GM23338 (cell line): ENCODE data around the gene CERS3. TPM values are rescaled to one million over a fixed set of nuclear protein-coding genes. Genes with fewer than 3 reads are reported as not detected.

Source experiments
- ATAC-seq: fragments of 200-7000 bp; cut with Tn5 transposase; 3 replicates; pipeline ENCODE4 v1.9.1; 2020
- DNase-seq: peaks from one replicate; pipeline ENCODE4 v3.0.0-alpha.2; 2015; ENCODE audit warnings: low spot score
- H2AFZ ChIP-seq: fragments of 200-600 bp; sonication (generic); 2 replicates; pipeline ENCODE4 v1.8.0; 2016; ENCODE audit warnings: antibody characterized with exemption, mild to moderate bottlenecking, moderate library complexity
- H3F3A ChIP-seq: fragments of 200-600 bp; sonication (generic); replicated peaks from 2 replicates; pipeline ENCODE4 v1.8.0; 2017; ENCODE audit warnings: antibody characterized with exemption, mixed run types, low read depth
- H3K27ac ChIP-seq: fragments of 200-600 bp; sonication (generic); 2 replicates; pipeline ENCODE4 v1.6.1; 2016; ENCODE audit warnings: low read depth
- H3K27me3 ChIP-seq: fragments of 200-600 bp; sonication (generic); 2 replicates; pipeline ENCODE4 v1.8.0; 2016; ENCODE audit warnings: mild to moderate bottlenecking, mixed run types, moderate library complexity; ENCODE audit not compliant: insufficient read depth
- H3K36me3 ChIP-seq: fragments of 200-600 bp; sonication (generic); 2 replicates; pipeline ENCODE4 v1.8.0; 2016; ENCODE audit warnings: mild to moderate bottlenecking; ENCODE audit not compliant: insufficient read depth
- H3K4me1 ChIP-seq: fragments of 200-600 bp; sonication (generic); 2 replicates; pipeline ENCODE4 v1.8.0; 2016; ENCODE audit warnings: mild to moderate bottlenecking, moderate library complexity; ENCODE audit not compliant: insufficient read depth
- H3K4me2 ChIP-seq: fragments of 200-600 bp; sonication (generic); 2 replicates; pipeline ENCODE4 v1.7.1; 2017; ENCODE audit warnings: mixed run types
- H3K4me3 ChIP-seq: fragments of 200-600 bp; sonication (generic); 2 replicates; pipeline ENCODE4 v1.6.1; 2016; ENCODE audit warnings: mixed run types
- H3K79me2 ChIP-seq: fragments of 200-600 bp; sonication (generic); replicated peaks from 2 replicates; pipeline ENCODE4 v1.8.0; 2017; ENCODE audit warnings: mild to moderate bottlenecking; ENCODE audit not compliant: insufficient read depth
- H3K9me2 ChIP-seq: fragments of 200-600 bp; sonication (generic); 2 replicates; pipeline ENCODE4 v1.8.0; 2017; ENCODE audit not compliant: insufficient read depth
- H4K20me1 ChIP-seq: fragments of 200-600 bp; sonication (generic); replicated peaks from 2 replicates; pipeline ENCODE4 v1.8.0; 2017; ENCODE audit warnings: mild to moderate bottlenecking; ENCODE audit not compliant: insufficient read depth
- H3K27ac Mint-ChIP-seq: 2 replicates; pipeline ENCODE4 v1.8.0; 2020; ENCODE audit warnings: inconsistent platforms, mild to moderate bottlenecking, moderate library complexity, mixed read lengths
- H3K27me3 Mint-ChIP-seq: 3 replicates; pipeline ENCODE4 v1.8.0; 2022; ENCODE audit warnings: low read depth, mild to moderate bottlenecking, moderate library complexity, mixed read lengths, inconsistent platforms; ENCODE audit not compliant: insufficient read depth, poor library complexity
- H3K36me3 Mint-ChIP-seq: 3 replicates; pipeline ENCODE4 v1.8.0; 2021; ENCODE audit warnings: low read depth, mild to moderate bottlenecking, inconsistent platforms, moderate library complexity, mixed read lengths
- H3K4me1 Mint-ChIP-seq: 3 replicates; pipeline ENCODE4 v1.8.0; 2020; ENCODE audit warnings: mild to moderate bottlenecking, inconsistent platforms, mixed read lengths
- H3K4me3 Mint-ChIP-seq: 3 replicates; pipeline ENCODE4 v1.8.0; 2021; ENCODE audit warnings: moderate library complexity, mild to moderate bottlenecking, inconsistent platforms, mixed read lengths
- H3K9me3 Mint-ChIP-seq: 3 replicates; pipeline ENCODE4 v1.8.0; 2020; ENCODE audit warnings: moderate library complexity, mild to moderate bottlenecking, inconsistent platforms, mixed read lengths
- CREB1 ChIP-seq: fragments of 250-450 bp; sonication (Bioruptor Pico); IDR thresholded peaks from 2 replicates; pipeline ENCODE4 v1.5.0; 2020; ENCODE audit warnings: low read depth, mild to moderate bottlenecking, moderate library complexity
- EZH2 ChIP-seq: fragments of 200-600 bp; sonication (generic); IDR thresholded peaks from one replicate; pipeline ENCODE4 v1.8.0; 2017; ENCODE audit warnings: antibody characterized with exemption, mild to moderate bottlenecking, low read depth; ENCODE audit not compliant: unreplicated experiment
- EZH2phosphoT487 ChIP-seq: fragments of 200-600 bp; sonication (generic); IDR thresholded peaks from one replicate; pipeline ENCODE4 v1.8.1; 2018; ENCODE audit warnings: antibody characterized with exemption; ENCODE audit not compliant: unreplicated experiment
- JUNB ChIP-seq: IDR thresholded peaks from one replicate; pipeline ENCODE4 v1.6.1; 2016; ENCODE audit warnings: antibody characterized with exemption; ENCODE audit not compliant: unreplicated experiment
- NANOG ChIP-seq: IDR thresholded peaks from 2 replicates; pipeline ENCODE4 v1.6.1; 2016; ENCODE audit warnings: antibody characterized with exemption, borderline replicate concordance
- POLR2AphosphoS5 ChIP-seq: IDR thresholded peaks from 2 replicates; pipeline ENCODE4 v1.6.1; 2016; ENCODE audit warnings: antibody characterized with exemption, low read depth
- STAT1 ChIP-seq: IDR thresholded peaks from one replicate; pipeline ENCODE4 v1.6.1; 2016; ENCODE audit warnings: antibody characterized with exemption; ENCODE audit not compliant: unreplicated experiment
- ZNF331 ChIP-seq: fragments of 250-450 bp; sonication (Bioruptor Pico); IDR thresholded peaks from 2 replicates; pipeline ENCODE4 v1.5.0; 2020; ENCODE audit warnings: low read depth, mild to moderate bottlenecking, moderate library complexity
- polyA plus RNA-seq: library from polyadenylated mRNA; unstranded; fragments of >200 nt; fragmentation: Nextera tagmentation; extraction: Ambion mirVana; gene quantifications from 2 replicates; pipeline ENCODE4 v1.2.1, GENCODE V29; 2016
- total RNA-seq: library from RNA; depleted of rRNA; stranded (reverse); fragments of >200 nt; shearing (Covaris generic); gene quantifications from 2 replicates; pipeline ENCODE4 v1.2.3, GENCODE V29; 2014
- TF ChIP-seq, protein P1 (sequence below): fragments of 250-450 bp; sonication (Bioruptor Pico); IDR thresholded peaks from 2 replicates; pipeline ENCODE4 v1.5.0; 2020; ENCODE audit warnings: mild to moderate bottlenecking, moderate library complexity
- TF ChIP-seq, protein P2 (sequence below): IDR thresholded peaks from one replicate; pipeline ENCODE4 v1.6.1; 2018; ENCODE audit warnings: antibody characterized with exemption; ENCODE audit not compliant: unreplicated experiment

CERS3 gene
- total and polyA plus RNA-seq, 2 experiments from 2014 or later = 1.8 to 2.2 TPM

DNA sequence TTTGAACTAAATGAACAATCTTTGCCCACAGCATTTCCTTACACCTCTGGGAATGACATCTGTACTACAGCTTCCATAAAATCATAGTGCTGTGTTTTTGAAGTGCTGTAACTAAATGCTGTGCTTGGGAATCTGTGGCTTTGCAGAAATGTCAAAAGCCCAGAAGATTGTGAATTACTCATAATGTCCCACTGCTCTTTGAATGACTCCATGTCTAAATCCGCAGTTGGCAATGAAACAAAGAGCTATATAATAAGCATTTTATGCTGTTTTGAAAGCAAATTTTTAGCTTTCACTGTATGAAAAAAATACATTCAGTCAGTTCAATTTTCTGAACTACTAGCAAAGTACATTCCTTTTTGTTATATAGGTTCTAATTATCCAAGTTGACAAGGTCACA lies 98.3 kb downstream of the CERS3 start (continued):
- TF ChIP-seq, protein P1, sequence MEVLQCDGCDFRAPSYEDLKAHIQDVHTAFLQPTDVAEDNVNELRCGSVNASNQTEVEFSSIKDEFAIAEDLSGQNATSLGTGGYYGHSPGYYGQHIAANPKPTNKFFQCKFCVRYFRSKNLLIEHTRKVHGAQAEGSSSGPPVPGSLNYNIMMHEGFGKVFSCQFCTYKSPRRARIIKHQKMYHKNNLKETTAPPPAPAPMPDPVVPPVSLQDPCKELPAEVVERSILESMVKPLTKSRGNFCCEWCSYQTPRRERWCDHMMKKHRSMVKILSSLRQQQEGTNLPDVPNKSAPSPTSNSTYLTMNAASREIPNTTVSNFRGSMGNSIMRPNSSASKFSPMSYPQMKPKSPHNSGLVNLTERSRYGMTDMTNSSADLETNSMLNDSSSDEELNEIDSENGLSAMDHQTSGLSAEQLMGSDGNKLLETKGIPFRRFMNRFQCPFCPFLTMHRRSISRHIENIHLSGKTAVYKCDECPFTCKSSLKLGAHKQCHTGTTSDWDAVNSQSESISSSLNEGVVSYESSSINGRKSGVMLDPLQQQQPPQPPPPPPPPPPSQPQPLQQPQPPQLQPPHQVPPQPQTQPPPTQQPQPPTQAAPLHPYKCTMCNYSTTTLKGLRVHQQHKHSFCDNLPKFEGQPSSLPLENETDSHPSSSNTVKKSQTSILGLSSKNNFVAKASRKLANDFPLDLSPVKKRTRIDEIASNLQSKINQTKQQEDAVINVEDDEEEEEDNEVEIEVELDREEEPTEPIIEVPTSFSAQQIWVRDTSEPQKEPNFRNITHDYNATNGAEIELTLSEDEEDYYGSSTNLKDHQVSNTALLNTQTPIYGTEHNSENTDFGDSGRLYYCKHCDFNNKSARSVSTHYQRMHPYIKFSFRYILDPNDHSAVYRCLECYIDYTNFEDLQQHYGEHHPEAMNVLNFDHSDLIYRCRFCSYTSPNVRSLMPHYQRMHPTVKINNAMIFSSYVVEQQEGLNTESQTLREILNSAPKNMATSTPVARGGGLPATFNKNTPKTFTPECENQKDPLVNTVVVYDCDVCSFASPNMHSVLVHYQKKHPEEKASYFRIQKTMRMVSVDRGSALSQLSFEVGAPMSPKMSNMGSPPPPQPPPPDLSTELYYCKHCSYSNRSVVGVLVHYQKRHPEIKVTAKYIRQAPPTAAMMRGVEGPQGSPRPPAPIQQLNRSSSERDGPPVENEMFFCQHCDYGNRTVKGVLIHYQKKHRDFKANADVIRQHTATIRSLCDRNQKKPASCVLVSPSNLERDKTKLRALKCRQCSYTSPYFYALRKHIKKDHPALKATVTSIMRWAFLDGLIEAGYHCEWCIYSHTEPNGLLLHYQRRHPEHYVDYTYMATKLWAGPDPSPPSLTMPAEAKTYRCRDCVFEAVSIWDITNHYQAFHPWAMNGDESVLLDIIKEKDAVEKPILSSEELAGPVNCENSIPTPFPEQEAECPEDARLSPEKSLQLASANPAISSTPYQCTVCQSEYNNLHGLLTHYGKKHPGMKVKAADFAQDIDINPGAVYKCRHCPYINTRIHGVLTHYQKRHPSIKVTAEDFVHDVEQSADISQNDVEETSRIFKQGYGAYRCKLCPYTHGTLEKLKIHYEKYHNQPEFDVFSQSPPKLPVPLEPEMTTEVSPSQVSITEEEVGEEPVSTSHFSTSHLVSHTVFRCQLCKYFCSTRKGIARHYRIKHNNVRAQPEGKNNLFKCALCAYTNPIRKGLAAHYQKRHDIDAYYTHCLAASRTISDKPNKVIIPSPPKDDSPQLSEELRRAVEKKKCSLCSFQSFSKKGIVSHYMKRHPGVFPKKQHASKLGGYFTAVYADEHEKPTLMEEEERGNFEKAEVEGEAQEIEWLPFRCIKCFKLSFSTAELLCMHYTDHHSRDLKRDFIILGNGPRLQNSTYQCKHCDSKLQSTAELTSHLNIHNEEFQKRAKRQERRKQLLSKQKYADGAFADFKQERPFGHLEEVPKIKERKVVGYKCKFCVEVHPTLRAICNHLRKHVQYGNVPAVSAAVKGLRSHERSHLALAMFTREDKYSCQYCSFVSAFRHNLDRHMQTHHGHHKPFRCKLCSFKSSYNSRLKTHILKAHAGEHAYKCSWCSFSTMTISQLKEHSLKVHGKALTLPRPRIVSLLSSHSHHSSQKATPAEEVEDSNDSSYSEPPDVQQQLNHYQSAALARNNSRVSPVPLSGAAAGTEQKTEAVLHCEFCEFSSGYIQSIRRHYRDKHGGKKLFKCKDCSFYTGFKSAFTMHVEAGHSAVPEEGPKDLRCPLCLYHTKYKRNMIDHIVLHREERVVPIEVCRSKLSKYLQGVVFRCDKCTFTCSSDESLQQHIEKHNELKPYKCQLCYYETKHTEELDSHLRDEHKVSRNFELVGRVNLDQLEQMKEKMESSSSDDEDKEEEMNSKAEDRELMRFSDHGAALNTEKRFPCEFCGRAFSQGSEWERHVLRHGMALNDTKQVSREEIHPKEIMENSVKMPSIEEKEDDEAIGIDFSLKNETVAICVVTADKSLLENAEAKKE (CRISPR knock-in tag) = no peak
- TF ChIP-seq JUNB = no peak

DNA sequence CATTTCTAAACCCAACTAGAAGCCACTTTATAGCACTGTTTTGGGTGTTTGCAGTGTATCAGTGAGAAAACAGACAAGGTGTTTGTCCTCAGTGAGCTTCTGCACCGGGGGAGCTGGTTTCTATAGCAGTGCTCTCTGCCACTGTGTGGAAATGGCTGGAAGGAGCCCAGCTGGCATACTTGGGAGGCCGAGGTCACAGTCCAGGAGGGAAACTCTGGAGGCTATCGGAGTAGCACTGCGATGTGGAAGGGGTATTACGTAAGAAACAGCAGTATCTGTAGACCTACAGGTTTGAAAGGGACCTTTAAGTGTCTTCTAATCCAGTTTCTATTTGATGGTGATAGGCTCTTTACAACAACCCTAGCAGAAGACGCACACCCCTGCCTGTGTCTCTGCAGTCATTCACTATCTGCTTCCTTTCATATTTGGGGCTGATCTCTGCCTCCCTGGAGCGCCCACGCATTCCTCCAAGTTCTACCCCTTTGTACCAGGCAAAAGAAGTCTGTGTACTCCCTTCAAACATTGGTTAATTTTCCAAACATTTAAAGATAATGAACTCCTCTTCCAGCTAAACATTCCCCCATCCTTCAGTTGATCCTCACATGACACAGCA lies 99.5 kb downstream of the CERS3 start:
- H3K27ac Mint-ChIP-seq = no peak overlapping the region
- Histone ChIP-seq H3K4me2 (no peak overlapping the region), H3K27me3 (no peaks in the 10 kb centered on the region), H3K4me1 (no peaks in the 10 kb centered on the region), H3K36me3 (peaks cover 6% of the 10 kb centered on the region; the same call in 1 of the 2 replicates), H2AFZ (no peak overlapping the region), H3F3A (no peaks in the 10 kb centered on the region), H3K27ac (no peak overlapping the region), H3K9me2 (0 out of 2 replicates have a peak, but pooled peaks cover 9% of the 10 kb centered on the region), H4K20me1 (no peaks in the 10 kb centered on the region), H3K79me2 (no peaks in the 10 kb centered on the region), H3K4me3 (no peak overlapping the region)
- peaks cover 17% of the 10 kb centered on the region for H3K9me3 Mint-ChIP-seq
- H3K4me1 Mint-ChIP-seq = no peaks in the 10 kb centered on the region; the same call in 2 of the 3 replicates
- ATAC-seq (no peak), DNase-seq (no peak)
- H3K36me3 Mint-ChIP-seq = peaks cover 5% of the 10 kb centered on the region
- no peak overlapping the region for H3K4me3 Mint-ChIP-seq
- H3K27me3 Mint-ChIP-seq = peaks cover 12% of the 10 kb centered on the region
- TF ChIP-seq ZNF331 (no peak), STAT1 (no peak), EZH2phosphoT487 (no peak), CREB1 (CRISPR knock-in tag) (no peak), POLR2AphosphoS5 (no peak), EZH2 (no peak), NANOG (no peak), JUNB (no peak)
- TF ChIP-seq, protein P2, sequence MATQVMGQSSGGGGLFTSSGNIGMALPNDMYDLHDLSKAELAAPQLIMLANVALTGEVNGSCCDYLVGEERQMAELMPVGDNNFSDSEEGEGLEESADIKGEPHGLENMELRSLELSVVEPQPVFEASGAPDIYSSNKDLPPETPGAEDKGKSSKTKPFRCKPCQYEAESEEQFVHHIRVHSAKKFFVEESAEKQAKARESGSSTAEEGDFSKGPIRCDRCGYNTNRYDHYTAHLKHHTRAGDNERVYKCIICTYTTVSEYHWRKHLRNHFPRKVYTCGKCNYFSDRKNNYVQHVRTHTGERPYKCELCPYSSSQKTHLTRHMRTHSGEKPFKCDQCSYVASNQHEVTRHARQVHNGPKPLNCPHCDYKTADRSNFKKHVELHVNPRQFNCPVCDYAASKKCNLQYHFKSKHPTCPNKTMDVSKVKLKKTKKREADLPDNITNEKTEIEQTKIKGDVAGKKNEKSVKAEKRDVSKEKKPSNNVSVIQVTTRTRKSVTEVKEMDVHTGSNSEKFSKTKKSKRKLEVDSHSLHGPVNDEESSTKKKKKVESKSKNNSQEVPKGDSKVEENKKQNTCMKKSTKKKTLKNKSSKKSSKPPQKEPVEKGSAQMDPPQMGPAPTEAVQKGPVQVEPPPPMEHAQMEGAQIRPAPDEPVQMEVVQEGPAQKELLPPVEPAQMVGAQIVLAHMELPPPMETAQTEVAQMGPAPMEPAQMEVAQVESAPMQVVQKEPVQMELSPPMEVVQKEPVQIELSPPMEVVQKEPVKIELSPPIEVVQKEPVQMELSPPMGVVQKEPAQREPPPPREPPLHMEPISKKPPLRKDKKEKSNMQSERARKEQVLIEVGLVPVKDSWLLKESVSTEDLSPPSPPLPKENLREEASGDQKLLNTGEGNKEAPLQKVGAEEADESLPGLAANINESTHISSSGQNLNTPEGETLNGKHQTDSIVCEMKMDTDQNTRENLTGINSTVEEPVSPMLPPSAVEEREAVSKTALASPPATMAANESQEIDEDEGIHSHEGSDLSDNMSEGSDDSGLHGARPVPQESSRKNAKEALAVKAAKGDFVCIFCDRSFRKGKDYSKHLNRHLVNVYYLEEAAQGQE = no peak
